CMK (cell line): ENCODE results near the gene POLR2F.

Source experiments
- DNase-seq: peaks from one replicate; pipeline ENCODE4 v3.0.0-alpha.2; 2010; ENCODE audit warnings: low read depth

Gene POLR2F

GRCh38 chr22:38006906-38007305 lies 53.4 kb downstream of the POLR2F start:
- no peak for DNase-seq

GRCh38 chr22:38007330-38007902 lies 53.9 kb downstream of the POLR2F start:
- no peak for DNase-seq

GRCh38 chr22:38009000-38009806 lies 55.7 kb downstream of the POLR2F start:
- DNase-seq, result no peak

- no peak for DNase-seq
Measured at GRCh38 chr22:38012604-38013072, 59.1 kb downstream of the POLR2F start.

GRCh38 chr22:38014083-38014482 lies 60.6 kb downstream of the POLR2F start:
- DNase-seq, result no peak

GRCh38 chr22:38016182-38017151 lies 63.0 kb downstream of the POLR2F start:
- DNase-seq, result no peak

GRCh38 chr22:38017272-38017920 lies 63.9 kb downstream of the POLR2F start:
- DNase-seq, result no peak

GRCh38 chr22:38017939-38018885 lies 64.7 kb downstream of the POLR2F start:
- DNase-seq, result no peak
